GM21423 (cell line): ENCODE data around the gene ZNF710.

Source experiments
- ATAC-seq: cut with Tn5 transposase; IDR thresholded peaks from one replicate; pipeline ENCODE4 v1.9.1; 2021; ENCODE audit warnings: mild to moderate bottlenecking, moderate library complexity; ENCODE audit not compliant: unreplicated experiment

The ZNF710 gene

DNA sequence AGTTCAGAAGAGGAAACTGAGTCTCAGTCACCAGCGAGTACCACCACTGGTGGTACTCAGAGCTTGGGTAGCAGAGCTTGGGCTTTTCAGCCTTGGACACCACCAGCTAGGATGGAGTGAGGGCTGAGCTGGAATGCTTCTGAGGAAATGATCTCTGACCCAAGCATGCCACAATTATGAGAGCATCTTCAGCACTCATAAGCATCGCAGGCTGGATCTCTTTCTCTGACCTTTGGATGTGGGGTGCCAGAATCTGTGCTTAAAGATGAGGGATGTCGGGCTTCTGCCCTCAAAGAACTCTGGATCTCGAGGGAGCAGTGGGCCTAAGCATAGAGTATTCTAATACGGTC is 36.4 kb downstream of the ZNF710 start:
- no peak for ATAC-seq

DNA sequence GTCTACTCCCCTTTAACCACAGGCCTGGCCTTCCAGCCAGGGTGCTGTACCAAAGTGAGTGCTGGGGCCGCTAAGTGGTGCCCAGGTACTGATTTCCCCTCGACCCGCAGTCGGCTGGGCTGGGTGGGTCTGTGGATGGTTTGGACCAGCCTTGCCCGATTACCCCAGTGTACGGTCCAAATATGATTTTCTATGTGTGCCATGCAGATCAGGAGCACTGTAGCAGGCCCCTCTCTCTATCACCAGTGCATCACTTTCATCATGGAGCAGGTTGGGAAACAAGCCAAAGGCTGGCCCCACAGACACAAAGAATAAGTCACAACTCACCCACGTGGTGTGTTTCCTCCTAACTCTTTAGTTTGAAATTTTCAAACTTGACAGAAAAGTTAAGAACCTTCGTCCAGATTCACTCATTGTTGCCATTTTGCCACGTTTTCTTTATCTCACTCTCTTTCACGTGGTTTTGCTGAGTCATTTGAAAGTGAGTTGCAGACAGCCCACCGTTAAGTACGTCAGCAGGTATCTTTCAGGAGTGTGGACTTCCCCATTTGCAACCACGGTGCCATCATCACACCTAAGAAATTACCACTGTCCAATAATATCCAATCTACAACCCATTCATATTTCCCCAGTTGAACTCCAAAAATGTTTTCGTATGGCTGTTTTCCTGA is 37.0 kb downstream of the ZNF710 start:
- ATAC-seq: peak; percentile 67

DNA sequence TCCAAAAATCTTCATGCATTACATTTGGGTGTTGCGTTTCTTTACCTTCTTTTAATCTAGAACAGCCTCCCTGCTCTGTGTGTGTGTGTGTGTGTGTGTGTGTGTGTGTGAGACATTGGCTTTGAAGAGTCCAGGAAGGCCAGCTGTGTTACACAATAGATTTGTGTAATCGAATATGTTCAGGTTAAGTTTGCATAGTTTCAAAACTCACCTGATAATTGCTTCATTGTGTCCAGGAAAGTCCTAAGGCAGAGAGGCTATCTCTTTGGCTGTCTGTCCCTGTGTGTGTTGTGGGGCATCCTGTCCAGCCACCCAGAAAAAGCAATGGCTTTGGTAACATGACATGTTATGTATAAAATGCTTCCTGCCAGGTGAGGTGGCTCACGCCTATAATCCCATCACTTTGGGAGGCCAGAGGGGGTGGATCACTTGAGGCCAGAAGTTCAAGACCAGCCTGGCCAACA is 37.5 kb downstream of the ZNF710 start:
- peak; percentile 3 for ATAC-seq

DNA sequence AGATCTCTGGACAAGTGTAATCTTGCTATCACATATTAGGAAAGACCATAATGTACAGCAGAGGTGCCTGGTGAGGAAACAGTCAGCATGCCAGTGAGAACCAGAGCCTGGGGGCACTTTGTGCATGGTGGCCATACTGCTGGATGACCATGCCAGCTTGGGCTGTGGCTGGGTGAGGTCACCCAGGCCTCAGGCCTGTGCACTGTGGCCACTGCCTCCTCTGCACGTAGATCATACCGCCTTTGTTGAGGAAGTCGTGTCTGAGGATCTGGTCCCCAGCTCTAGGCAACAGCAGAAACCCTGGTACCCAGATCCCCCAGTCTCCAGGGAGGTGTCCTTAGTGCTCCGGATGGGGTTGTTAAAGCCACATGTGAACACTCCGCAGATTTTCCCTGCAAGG is 38.9 kb downstream of the ZNF710 start:
- no peak for ATAC-seq

DNA sequence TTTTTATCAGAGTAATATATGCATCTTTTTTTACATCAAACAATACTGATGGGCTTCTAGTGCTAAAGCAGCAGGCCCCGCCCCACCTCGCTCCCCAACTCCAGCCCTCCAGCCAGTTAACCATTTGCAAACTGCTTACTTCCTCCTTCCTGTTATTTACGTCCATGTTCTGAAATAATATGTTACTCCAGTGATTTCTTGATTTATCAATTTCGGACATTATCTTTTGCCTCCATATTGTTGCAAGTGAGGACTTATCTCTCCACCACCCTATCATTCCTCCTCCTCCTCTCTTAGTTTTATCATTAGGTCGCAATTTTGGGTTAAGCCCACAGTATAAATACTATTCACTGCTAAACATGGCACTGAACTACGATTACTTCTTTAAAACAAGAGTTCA is 39.5 kb downstream of the ZNF710 start:
- no peak for ATAC-seq

DNA sequence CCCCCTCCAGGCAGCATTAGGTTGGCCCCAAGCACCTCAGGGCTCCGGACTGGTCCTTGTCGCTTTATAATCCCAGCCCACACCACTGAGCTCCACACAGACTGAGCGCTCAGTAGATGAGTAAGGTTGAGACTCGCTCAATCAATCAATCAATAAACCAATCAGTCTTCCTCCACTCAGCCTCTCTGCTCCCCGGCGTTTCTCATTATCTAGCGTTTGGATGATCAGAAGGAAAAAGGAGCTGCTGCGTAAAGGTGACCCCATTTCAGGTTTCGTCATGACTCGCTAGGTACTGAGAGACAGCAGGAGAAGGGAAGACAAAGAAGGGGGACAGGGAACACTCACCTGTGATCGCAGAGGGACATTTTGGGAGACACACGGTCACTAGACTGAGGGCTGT is 41.2 kb downstream of the ZNF710 start:
- ATAC-seq: no peak

DNA sequence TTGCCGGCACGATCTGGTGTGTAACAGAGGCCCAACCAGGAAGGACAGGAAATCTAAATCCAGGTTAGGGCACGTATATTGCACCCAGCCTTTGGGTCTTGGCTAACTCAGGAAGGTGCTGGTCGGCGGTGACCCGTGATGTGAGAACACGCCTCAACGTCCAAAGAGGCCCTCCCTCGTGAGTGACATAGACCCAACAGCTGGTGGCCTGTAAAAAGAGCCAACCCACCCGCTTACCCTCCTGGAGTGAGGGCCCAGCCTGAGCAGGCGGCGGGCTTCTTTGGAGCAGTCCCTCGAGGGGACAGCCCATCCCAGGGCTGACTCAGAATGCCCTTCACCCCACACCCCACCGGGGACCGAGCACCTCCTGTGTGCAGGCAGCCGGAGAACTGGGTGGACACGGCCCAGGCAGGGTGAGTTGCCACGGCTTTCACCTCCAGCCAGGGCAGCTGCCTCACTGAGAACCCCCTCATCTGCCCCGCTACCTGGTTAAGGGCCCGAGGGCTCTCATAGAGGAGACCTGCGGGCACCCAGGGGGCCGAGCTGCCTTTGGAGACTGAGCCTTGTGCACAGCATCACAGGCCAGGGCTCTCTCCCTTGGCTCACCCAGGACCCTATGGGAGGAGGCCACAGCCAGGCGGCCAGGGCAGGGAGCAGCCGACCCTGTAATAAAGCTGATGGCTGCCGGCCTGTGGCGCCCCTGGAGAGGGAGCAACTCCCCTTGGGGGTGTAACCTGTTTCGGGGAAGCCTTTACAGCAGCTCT is 41.8 kb downstream of the ZNF710 start:
- no peak for ATAC-seq

DNA sequence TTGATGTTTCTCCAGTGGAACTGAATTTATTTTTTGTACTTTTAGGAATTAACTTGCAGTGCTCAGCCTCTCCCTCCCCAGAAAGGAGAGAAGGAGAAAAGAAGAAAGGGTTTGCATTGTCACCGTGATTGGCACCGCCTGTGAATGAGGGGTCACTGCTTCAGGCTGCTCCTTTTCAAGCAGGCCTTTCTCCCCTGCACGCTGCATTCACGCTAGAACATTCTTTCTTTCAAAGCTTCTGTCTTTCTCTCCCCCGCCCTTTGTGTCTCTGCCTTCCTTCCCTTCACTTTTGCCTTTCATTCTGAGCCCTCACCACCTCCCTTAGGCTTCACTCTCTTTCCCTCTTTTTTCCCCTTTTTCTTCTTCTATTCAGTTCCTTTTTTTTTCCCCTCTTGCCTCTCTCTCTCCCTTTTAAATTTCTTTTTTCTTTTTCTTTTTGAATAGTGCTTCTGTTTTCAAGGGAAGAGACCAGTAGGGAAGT is 42.4 kb downstream of the ZNF710 start:
- ATAC-seq: no peak

DNA sequence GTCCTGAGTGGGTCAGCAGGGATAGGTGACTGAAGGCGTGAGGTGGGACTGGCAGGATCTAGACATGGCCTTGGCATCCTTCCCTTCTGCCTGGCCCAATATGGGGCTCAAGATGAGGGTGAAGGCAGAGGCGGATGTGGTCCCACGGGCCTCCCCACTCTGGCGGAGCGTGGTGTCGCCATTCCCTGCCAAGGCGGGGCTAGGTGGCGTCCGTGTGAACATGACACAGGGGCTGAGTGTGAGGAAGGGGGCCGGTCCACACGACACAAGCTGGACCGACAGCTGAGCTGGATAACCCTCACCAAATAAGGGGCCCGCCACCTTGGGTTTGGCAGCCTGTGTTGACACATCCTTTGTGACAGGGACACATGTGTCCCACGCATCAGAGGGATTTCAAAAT is 43.1 kb downstream of the ZNF710 start:
- ATAC-seq: no peak

DNA sequence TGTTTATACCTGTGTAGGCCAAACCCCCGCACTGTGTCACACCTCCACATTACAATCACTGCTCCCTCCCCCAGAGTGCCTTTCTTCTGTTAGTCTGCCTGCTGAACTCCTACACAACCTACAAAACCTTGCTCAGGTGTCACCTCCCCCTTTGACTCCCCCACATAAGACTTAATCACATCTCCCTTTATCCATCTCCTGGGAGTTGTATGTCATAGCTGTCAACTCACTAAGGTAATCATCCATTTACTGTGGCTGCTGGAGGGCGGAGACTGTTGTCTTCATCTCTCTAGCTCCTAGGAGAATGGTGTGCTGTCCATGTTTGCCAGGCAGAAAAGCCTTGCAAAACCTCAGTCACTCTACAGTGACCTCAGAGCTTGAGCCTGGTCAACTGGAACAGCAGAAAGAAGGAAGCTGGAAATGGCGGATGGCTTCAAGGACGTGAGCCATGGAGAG is 43.8 kb downstream of the ZNF710 start:
- ATAC-seq: no peak

DNA sequence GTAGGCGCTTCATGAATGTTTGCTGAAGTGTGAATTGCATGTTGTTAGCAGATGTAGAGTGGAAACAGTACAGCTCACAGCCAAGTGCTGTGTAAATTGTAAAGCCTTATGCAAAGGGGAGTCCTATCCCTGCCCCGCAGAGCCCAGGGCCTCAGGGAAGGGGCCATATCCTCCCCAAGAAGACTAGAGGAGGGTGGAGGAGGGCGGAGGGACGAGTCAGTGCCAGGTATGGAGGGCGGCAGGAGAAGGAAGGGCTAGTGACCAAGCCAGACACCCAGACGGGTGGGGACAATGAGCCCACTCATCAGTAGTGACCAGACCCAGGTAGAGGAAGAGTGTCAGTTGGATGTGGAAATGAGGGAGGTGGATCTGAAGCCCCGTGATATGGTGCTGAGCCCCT is 45.2 kb downstream of the ZNF710 start:
- no peak for ATAC-seq

DNA sequence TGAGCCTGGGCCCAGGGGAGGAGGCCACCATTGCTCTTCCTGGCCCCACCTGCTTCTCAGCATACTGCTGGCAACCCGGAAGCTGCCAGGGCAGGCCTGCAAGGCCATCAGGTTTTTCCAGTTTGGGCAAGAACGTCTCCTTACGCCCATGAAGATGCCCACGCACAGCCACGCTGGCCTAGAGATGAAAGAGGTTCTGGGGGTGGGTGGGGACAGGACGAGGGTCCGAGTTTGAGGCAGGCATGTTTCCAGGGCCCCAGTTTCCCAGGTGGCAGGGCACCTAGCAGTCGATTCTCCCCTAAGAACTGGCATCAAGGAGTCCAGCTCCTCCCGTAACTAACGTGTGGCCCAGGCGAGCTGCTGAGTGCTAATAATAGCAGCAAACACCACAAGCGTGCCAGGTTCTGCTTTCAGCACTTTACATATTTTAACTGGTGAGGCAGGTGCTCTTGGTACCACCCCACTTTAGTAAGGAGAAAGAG is 45.8 kb downstream of the ZNF710 start:
- ATAC-seq: peak; percentile 62

DNA sequence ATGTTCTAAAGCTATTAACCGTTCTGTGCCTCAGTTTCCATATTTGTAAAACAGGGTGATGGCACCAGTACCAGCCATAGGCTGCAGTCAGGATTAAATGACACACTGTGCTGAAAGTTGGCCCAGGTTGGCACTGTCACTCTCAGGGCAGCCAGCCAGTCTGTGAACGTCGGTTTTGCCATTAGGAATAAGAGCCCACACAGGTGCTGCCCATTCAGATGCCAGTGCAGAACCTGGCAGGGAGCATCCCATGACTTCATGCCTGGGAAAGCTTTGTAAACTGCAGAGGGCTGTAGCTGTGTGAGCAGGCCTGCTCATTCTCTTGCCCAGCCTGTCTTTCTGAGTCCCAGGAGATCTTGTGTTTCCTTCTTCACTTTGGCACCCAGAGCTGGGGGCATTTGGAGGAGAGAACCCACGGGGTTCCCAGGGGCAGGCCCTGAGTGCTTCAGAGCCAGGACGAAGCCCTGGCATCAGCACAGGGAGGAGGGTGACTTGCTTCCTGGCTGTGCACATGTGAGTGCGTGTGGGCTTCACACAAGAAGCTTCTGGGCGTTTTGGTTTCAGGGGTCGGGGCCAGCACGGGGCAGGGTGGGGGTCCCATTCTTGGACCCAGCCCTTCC is 46.9 kb downstream of the ZNF710 start:
- ATAC-seq: no peak

DNA sequence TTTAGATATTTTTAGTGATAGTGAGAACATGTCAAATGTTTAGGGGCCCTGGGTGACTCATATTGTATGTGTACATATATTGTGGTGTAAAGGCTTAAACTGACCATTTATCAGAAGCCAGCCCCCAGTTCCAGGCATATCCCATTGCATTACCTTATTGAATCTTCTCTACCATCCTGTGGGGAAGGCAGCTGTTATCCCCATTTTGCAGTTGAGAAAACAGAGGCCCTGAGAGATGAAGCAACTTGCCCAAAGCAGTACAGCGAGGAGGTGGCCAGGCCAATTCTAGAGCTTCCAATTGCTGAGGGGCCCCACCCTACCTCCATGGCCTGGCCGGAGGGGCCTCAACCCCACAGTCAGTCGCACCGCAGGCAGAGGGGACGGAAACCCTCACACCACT is 47.9 kb downstream of the ZNF710 start:
- no peak for ATAC-seq

DNA sequence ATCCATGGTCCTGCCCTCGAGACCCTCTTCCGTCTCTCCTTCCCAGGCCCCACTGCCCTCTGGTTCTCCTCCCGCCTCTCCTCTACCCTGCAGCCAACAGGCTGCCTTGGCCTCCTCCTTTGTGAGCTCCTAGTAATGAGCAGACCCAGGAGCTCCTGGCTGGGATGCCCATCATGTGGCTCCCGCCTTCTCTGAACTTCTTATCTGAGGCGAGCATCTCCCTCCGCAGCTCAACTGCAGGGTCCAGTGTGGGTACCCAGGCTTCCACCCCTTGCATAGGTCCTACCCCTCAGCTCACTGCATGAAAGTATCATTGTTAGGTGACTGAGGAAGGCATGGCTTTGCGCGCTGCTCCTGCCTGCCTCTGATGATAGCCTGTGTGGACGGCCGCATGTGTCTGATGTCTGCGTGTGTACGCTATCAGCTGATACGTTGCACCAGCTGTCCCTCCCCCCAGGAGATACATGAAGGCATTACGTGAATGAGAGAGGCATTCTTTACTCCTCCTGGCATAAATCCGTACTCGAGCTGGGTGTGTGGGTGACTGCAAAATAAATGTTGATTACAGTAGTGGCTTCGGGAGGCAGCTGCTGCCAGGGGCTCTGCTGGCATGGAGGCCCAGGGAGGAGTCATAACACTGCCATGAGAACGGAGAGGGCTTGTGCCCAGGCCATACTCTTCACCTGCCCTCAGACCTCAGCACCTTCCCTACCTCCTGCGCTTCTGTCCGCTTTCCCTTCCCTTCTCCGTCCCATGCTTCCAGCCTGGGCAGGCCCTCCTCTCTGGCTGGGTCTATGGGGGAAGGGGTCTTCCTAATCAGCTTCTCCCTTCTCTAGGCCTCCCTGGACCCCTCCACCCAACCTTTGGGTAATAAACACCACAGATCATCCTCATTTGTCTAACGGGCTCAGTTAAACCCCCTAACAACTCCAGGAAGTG is 48.8 kb downstream of the ZNF710 start:
- no peak for ATAC-seq

DNA sequence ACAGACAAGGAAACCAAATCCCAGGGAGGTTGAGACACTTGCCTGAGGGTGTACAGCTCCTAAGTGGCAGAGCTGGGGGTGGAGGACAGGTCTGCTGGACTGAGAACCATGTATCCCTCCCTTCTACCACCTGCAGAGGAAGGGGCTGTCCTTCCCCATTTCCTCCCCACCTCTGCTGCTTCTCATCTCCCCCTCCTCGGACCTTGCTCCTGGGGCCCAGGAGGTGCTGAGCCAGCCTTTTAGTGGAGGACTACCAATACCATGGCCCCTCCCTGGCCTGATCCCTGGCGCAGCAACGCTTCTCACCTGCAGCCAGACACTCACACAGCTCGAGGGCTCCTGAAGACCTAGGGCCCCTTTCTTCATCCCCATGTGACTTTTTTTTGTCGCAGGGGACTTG is 50.8 kb downstream of the ZNF710 start:
- no peak for ATAC-seq

DNA sequence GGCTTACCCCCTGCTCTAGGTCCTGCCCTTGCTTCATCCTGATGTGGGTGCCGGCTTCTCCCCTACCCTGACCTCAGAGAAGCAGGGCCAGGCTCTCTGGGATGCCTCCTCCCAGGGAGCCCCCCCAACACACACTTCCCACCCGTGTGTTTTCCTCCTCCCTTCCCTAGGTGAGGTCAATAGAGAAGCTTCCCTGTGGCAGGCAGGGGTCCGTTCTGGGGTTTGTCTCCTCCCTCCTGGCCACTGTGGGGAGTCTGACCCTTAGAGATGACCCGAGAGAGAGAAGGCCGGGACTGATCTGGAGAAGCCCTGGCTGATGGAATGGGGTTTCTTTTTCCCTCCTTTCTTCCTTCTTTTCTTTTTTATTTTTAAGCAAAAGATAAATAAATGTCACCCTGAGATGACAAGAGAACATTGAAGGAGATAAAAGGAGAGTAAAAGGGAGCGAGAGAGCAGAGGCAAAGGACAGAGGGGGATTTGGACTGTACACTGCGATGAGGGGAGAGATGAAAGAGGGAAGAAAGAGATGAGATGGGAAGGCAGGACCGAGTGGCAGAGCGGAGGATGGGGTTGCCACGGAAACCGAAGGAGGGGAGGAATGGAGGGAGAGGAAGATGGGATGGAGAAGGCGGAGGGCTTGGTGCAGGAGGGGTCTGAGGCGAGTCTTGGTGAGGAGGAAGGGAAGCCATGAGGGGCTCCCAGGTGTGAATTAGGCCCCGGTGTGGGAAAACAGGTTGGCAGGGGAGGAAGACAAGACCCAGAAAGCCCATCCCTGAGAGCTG is 52.8 kb downstream of the ZNF710 start:
- no peak for ATAC-seq

DNA sequence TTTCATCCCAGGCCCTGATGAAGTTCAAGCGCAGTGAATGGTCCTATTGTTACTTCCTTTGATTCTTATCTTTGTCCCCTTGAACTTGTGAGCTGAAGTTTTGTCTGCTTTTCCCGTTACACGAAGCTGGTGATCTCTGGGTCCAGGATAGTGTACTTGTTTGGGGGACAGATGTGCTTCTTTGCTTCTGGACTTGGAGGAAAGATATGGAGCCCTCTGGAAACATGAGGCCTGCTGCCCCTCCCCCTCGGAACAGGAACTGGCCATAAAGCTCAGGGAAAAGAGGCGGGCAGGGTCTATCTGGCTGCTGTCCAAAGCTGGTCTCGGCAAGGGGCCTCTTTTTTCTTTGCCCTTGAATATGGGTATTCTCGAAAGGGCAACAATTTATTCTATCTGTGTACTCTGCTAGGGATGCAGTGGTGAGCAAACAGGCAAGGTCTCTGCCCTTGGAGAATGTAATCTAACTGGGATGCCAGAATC is 53.5 kb downstream of the ZNF710 start:
- ATAC-seq: no peak

DNA sequence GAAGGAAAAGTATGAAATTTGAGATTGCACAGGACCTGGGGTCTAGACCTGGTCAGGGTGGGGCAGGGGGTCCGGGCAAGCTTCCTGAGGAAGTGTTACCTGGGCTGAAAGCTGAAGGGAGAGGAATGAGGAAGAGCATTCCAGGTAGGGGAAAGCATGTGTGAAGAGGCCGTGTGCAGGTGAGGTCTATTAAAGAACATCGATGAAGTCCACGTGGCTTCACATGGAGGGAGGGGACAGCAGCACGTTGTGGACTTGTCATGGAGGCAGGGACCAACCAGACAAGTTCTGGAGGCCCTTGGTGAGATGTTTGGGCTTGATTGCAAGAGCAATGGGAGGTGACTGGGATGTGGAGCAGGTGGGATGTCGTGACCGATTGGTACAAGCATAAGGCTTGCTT is 54.1 kb downstream of the ZNF710 start:
- ATAC-seq: no peak

DNA sequence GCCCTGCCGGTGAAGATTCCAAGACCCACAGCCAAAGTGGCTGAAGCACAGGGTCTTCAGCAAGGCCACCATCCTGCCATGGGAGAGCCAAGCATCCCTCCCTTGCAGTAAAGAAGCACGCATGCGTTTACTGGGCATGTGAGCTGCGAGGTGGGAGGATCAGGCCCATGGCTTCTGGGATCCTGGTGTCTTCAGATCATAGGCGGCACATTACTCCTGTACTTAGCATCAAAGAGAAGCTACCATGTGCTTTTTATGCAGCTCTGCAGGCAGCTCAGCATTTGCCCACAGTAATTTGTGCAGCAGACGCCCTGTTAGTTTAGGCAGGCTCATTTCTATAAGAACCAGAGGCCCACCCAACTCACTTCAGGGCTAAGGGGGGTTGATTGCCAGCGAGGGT is 55.4 kb downstream of the ZNF710 start:
- ATAC-seq: no peak
